ENCODE results near the gene TULP1. TPM values are rescaled to one million over a fixed set of nuclear protein-coding genes. Genes with fewer than 3 reads are reported as not detected.

The TULP1 gene
- total RNA-seq, 4 donors from 2014 or later, result not detected

- H3K27me3 ChIP-seq, result no peaks in the 10 kb centered on the region
- no peaks in the 10 kb centered on the region for H3K36me3 ChIP-seq
- H3K27ac ChIP-seq, result no peak overlapping the region
- 54 to 62% methylated on average over 11 to 14 of the region's 21 CpGs for WGBS, 2 donors
- H3K4me1 ChIP-seq, result peaks cover 4 to 11% of the 10 kb centered on the region in 2 donors
- intact Hi-C loops (cut with DNase I), result no loop called here
- no peak overlapping the region for H3K4me3 ChIP-seq (replicated peaks in 1 of 3)
- no peak for TF ChIP-seq POLR2A (IDR thresholded peaks at IDR 0.05)
- TF ChIP-seq, protein P1, sequence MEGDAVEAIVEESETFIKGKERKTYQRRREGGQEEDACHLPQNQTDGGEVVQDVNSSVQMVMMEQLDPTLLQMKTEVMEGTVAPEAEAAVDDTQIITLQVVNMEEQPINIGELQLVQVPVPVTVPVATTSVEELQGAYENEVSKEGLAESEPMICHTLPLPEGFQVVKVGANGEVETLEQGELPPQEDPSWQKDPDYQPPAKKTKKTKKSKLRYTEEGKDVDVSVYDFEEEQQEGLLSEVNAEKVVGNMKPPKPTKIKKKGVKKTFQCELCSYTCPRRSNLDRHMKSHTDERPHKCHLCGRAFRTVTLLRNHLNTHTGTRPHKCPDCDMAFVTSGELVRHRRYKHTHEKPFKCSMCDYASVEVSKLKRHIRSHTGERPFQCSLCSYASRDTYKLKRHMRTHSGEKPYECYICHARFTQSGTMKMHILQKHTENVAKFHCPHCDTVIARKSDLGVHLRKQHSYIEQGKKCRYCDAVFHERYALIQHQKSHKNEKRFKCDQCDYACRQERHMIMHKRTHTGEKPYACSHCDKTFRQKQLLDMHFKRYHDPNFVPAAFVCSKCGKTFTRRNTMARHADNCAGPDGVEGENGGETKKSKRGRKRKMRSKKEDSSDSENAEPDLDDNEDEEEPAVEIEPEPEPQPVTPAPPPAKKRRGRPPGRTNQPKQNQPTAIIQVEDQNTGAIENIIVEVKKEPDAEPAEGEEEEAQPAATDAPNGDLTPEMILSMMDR (IDR thresholded peaks at IDR 0.05), result no peak
- DNase-seq, result no peak
- no peaks in the 10 kb centered on the region for H3K9me3 ChIP-seq
Measured at GRCh38 chr6:35505999-35506412, 6.7 kb downstream of the TULP1 start.

- Histone ChIP-seq H3K36me3 (no peaks in the 10 kb centered on the region), H3K27me3 (no peaks in the 10 kb centered on the region), H3K27ac (no peak overlapping the region), H3K4me3 (replicated peaks in 1 of 3) (no peak overlapping the region), H3K9me3 (no peaks in the 10 kb centered on the region), H3K4me1 (peaks cover 4 to 12% of the 10 kb centered on the region in 2 donors)
- 48 to 70% methylated on average over 14 to 15 of the region's 15 CpGs for WGBS, 2 donors
- TF ChIP-seq, protein P1 (IDR thresholded peaks at IDR 0.05), result no peak
- no peak for TF ChIP-seq POLR2A (IDR thresholded peaks at IDR 0.05)
- DNase-seq, result no peak
- intact Hi-C loops (cut with DNase I), result no loop called here
Measured at GRCh38 chr6:35503534-35503933, 9.2 kb downstream of the TULP1 start.

DNA sequence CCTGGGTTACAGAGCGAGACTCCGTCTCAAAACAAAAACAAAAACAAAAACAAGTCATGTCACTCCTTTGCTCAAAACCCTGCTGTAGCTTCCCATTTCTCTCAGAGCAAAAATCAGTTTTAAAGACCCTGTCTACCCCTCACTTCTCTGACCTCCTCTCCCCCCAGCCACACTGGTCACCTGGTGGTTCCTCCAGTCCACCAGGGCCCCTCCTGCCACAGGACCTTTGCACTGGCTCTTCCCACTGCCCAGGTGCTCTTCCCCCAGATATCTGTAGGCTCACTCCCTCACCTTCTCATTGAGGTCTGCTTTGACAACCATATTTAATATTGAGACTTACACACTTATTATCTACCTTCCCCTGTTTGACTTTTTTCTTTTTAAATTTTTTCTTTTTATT is 10.9 kb downstream of the TULP1 start:
- Histone ChIP-seq H3K36me3 (no peaks in the 10 kb centered on the region), H3K4me1 (peaks cover 6 to 12% of the 10 kb centered on the region in 2 donors), H3K27ac (no peak overlapping the region), H3K4me3 (replicated peaks in 1 of 3) (no peak overlapping the region), H3K9me3 (no peaks in the 10 kb centered on the region), H3K27me3 (no peaks in the 10 kb centered on the region)
- intact Hi-C loops (cut with DNase I), result no loop called here
- no peak for DNase-seq
- TF ChIP-seq, protein P1 (IDR thresholded peaks at IDR 0.05), result no peak
- no peak for TF ChIP-seq POLR2A (IDR thresholded peaks at IDR 0.05)
- WGBS, 2 donors, result 100% methylated on average over 2 of the region's 2 CpGs

DNA sequence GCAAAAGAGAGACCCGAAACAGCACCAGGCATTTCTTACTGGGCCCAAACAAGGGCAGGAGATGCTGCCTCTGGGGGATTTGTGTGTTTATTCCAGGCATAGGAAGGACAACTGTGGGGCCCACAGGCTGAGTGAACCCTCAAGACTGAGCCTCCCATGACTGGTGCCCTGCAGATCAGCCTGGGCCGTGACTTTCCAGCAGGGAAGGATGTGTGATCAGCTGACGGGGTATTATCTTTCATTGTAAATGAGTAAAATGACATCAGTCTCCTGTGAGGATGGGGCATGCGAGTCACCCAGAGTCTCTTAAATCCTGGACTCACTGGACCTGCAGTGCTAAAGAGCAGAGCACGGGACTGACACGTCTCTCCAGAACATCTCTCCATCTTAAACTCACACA is 11.9 kb downstream of the TULP1 start:
- no peak overlapping the region for H3K27ac ChIP-seq
- peaks cover 6 to 16% of the 10 kb centered on the region in 2 donors for H3K4me1 ChIP-seq
- no peaks in the 10 kb centered on the region for H3K9me3 ChIP-seq
- intact Hi-C loops (cut with DNase I), result no loop called here
- no peak overlapping the region for H3K4me3 ChIP-seq (replicated peaks in 1 of 3)
- no peak for DNase-seq
- no peaks in the 10 kb centered on the region for H3K27me3 ChIP-seq
- WGBS, 2 donors, result 82 to 87% methylated on average over 6 of the region's 6 CpGs
- no peaks in the 10 kb centered on the region for H3K36me3 ChIP-seq
- no peak for TF ChIP-seq POLR2A (IDR thresholded peaks at IDR 0.05)
- TF ChIP-seq, protein P1 (IDR thresholded peaks at IDR 0.05), result no peak

DNA sequence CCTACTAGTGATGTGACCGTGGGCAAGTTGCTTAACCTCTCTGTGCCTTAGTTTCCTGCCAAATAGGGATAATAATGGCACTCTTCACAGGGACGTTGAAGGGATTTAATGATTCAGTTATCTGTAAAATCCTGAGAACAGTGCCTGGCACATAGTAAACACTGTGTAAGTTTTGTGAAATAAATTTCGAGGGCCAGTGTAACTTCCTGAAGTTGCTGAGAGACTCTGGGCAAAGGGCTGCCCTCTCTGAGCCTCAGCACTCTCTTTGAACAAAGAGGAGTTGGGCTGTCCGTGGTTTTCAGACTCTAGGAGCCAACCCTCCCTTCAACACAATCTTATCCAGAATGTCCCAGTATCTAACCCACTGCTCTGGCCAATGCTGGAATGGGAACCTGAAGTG is 13.3 kb downstream of the TULP1 start:
- 91 to 94% methylated on average over 4 of the region's 4 CpGs for WGBS, 2 donors
- Histone ChIP-seq H3K4me3 (replicated peaks in 1 of 3) (no peak overlapping the region), H3K4me1 (peaks cover 6 to 30% of the 10 kb centered on the region in 2 donors), H3K36me3 (no peaks in the 10 kb centered on the region), H3K9me3 (no peaks in the 10 kb centered on the region), H3K27me3 (no peaks in the 10 kb centered on the region), H3K27ac (no peak overlapping the region)
- TF ChIP-seq POLR2A (IDR thresholded peaks at IDR 0.05), result no peak
- TF ChIP-seq, protein P1 (IDR thresholded peaks at IDR 0.05), result no peak
- DNase-seq, result no peak
- intact Hi-C loops (cut with DNase I), result no loop called here
